ENCODE data around the gene TNN. TPM values are rescaled to one million over a fixed set of nuclear protein-coding genes. Genes with fewer than 3 reads are reported as not detected.
A peak's percentile ranks its signal among the peaks of the same experiment; 100 is the strongest.

Gene TNN
- total RNA-seq, 1 donor from 2014 or later = 0.25 TPM

DNA sequence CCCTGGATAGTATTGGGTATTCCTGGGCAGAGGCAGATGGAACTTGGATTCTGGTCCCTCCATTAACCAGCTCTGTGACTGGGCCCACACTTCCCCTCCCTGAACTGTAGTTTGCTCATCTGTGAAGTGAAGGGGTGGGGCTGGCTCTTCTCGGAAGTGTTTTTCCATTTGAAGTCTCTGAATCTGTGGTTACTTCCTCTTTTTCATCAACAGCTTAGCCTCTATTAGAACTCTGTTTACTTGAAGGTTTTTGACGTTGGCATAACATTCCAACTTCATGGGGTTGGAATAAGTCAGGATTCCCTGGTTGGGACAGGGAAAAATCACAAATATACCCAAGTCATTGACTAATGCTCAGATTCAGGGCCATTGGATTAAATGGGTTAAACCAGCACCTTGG is 121.3 kb downstream of the TNN start:
- no peak overlapping the region for H3K4me3 Mint-ChIP-seq (ENCODE audit: unreplicated experiment)
- no peak overlapping the region for H3K27ac Mint-ChIP-seq (ENCODE audit: unreplicated experiment)
- peaks cover 17% of the 10 kb centered on the region for H3K4me1 Mint-ChIP-seq (ENCODE audit: low read depth)
- H3K36me3 Mint-ChIP-seq (ENCODE audit: low read depth) = peaks cover 2% of the 10 kb centered on the region
- TF ChIP-seq CTCF (IDR thresholded peaks at IDR 0.05) = no peak
- H3K9me3 Mint-ChIP-seq (ENCODE audit: low read depth) = no peaks in the 10 kb centered on the region
- DNase-seq (ENCODE audit: low spot score) = no peak
- H3K27me3 Mint-ChIP-seq (ENCODE audit: low read depth) = peaks cover 10% of the 10 kb centered on the region

- no peak for TF ChIP-seq CTCF (IDR thresholded peaks at IDR 0.05)
- Mint-ChIP-seq H3K27me3 (ENCODE audit: low read depth) (peaks cover 3% of the 10 kb centered on the region), H3K27ac (ENCODE audit: unreplicated experiment) (no peak overlapping the region), H3K9me3 (ENCODE audit: low read depth) (no peaks in the 10 kb centered on the region), H3K36me3 (ENCODE audit: low read depth) (peaks cover 2% of the 10 kb centered on the region), H3K4me1 (ENCODE audit: low read depth) (peaks cover 17% of the 10 kb centered on the region), H3K4me3 (ENCODE audit: unreplicated experiment) (peak overlapping the region; percentile 75)
- no peak for DNase-seq (ENCODE audit: low spot score)
Measured at GRCh38 chr1:175191659-175192058, 124.0 kb downstream of the TNN start.

DNA sequence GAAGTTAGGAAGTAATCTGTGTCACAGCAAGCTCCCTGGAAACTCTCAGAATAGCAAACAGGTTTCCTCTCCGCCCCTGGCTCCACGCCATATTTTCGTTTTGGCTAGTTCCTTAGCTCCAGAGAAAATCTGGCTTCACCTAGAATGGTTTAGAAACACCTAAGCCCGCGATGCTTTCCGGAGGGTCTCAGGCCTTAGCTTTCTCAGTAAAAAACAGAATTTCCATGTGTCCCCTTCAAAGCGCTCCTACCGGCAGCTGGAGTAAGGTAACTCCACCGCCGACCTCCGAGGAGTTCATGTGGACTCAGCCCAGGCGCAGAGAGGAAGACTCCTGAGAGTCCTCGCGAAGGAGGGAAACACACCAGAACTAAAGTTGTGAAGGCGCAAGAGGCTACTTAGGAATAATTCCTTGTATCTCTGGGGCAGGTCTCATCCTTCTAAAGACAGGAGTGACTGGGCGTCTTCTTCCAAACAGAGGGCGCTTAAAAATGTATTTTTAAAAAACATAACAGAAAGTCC is 124.5 kb downstream of the TNN start:
- Mint-ChIP-seq H3K27ac (ENCODE audit: unreplicated experiment) (no peak overlapping the region), H3K36me3 (ENCODE audit: low read depth) (peaks cover 2% of the 10 kb centered on the region), H3K9me3 (ENCODE audit: low read depth) (no peaks in the 10 kb centered on the region), H3K4me3 (ENCODE audit: unreplicated experiment) (peak overlapping the region; percentile 75), H3K27me3 (ENCODE audit: low read depth) (peaks cover 3% of the 10 kb centered on the region), H3K4me1 (ENCODE audit: low read depth) (peaks cover 17% of the 10 kb centered on the region)
- DNase-seq (ENCODE audit: low spot score) = no peak
- TF ChIP-seq CTCF (IDR thresholded peaks at IDR 0.05) = no peak

DNA sequence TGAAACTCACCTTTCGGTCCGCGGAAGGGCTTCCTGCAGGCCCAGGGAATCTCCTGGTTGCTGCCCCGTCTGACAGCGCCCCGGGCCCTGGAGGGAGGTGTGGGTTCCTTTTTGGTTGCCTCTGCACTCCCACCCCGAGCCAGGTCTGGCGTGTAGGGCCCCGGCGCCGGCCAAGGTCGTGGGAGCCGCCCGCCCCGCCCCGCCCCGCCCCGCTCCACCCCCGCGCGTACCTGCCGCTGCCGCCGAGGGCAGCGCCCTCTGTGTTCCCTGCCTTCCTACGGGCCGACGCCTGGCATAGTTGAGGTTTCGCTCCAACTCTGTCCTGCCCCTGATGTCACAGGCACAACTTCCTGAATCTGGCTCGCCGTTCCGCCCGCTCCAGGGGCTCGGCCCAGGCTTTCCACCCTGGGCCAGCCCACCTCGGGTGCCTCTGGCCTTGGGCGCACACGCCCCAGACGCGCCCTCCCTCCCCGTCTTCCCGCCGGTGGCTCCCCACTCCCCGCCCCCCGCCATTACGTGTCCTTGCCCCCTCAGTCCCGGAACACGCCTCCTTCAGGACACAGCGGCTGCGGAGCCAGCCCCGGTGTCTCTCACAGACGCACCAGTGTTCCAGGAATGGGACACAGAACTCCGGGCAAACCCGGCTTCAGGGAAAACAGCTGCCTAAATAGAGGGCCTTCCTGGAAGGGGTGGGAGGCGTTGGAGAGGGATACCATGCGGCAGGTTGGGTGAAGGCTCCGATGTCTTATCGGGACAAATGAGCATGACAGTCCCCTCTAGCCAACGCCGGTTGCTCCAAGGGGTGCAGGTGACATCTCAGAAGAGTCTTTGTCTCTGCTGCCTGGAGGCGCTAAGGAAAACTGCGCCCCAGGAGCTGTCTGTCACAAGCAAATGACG is 125.2 kb downstream of the TNN start, which contains the start of gene KIAA0040:
Gene KIAA0040 (minus strand): TSS at position 147 of the 897 bp plus-strand sequence. CDS start 31,763 bp downstream, outside the sequence.
- Mint-ChIP-seq H3K27me3 (ENCODE audit: low read depth) (peaks cover 3% of the 10 kb centered on the region), H3K27ac (ENCODE audit: unreplicated experiment) (peak within 1 kb of the TSS; percentile 83), H3K4me1 (ENCODE audit: low read depth) (peaks cover 17% of the 10 kb centered on the region), H3K4me3 (ENCODE audit: unreplicated experiment) (peak within 1 kb of the TSS; percentile 75), H3K36me3 (ENCODE audit: low read depth) (peaks cover 2% of the 10 kb centered on the region), H3K9me3 (ENCODE audit: low read depth) (no peaks in the 10 kb centered on the region)
- DNase-seq (ENCODE audit: low spot score) = no peak
- TF ChIP-seq CTCF (IDR thresholded peaks at IDR 0.05) = peak; percentile 45

GRCh38 chr1:175193527-175193910 is 125.9 kb downstream of the TNN start:
- Mint-ChIP-seq H3K27ac (ENCODE audit: unreplicated experiment) (no peak overlapping the region), H3K4me1 (ENCODE audit: low read depth) (peaks cover 17% of the 10 kb centered on the region), H3K4me3 (ENCODE audit: unreplicated experiment) (peak overlapping the region; percentile 75), H3K36me3 (ENCODE audit: low read depth) (peaks cover 2% of the 10 kb centered on the region), H3K9me3 (ENCODE audit: low read depth) (no peaks in the 10 kb centered on the region), H3K27me3 (ENCODE audit: low read depth) (peaks cover 3% of the 10 kb centered on the region)
- no peak for TF ChIP-seq CTCF (IDR thresholded peaks at IDR 0.05)
- no peak for DNase-seq (ENCODE audit: low spot score)
